Chondrocyte (in vitro differentiated cells): ENCODE data around the gene EPB41L1. TPM values are rescaled to one million over a fixed set of nuclear protein-coding genes. Genes with fewer than 3 reads are reported as not detected.

Experiments
- DNase-seq: peaks from one replicate; pipeline ENCODE4 v3.0.0; 2021; ENCODE audit warnings: mixed read lengths, low spot score
- H3K27ac Mint-ChIP-seq: one replicate; pipeline ENCODE4 v1.8.0; 2021; ENCODE audit warnings: mild to moderate bottlenecking, moderate library complexity, mixed read lengths; ENCODE audit not compliant: unreplicated experiment
- H3K27me3 Mint-ChIP-seq: 2 replicates; pipeline ENCODE4 v1.8.0; 2021; ENCODE audit warnings: low read depth, mixed read lengths
- H3K36me3 Mint-ChIP-seq: 2 replicates; pipeline ENCODE4 v1.8.0; 2021; ENCODE audit warnings: low read depth, mixed read lengths
- H3K4me1 Mint-ChIP-seq: 2 replicates; pipeline ENCODE4 v1.8.0; 2021; ENCODE audit warnings: low read depth, mild to moderate bottlenecking, mixed read lengths
- H3K4me3 Mint-ChIP-seq: one replicate; pipeline ENCODE4 v1.8.0; 2021; ENCODE audit warnings: mild to moderate bottlenecking, moderate library complexity, mixed read lengths; ENCODE audit not compliant: unreplicated experiment
- H3K9me3 Mint-ChIP-seq: 2 replicates; pipeline ENCODE4 v1.8.0; 2021; ENCODE audit warnings: low read depth, mixed read lengths
- CTCF ChIP-seq: fragments of 200-600 bp; sonication (generic); IDR thresholded peaks from 2 replicates; pipeline ENCODE4 v1.5.0; 2021; ENCODE audit warnings: antibody characterized with exemption, mild to moderate bottlenecking, moderate library complexity
- total RNA-seq: library from RNA; stranded (reverse); gene quantifications from 3 replicates; pipeline ENCODE4 v1.2.1, GENCODE V29; 2021

Gene EPB41L1
- total RNA-seq, 1 donor from 2014 or later = 42.1 TPM

GRCh38 chr20:36125097-36125496 is 29.4 kb upstream of the EPB41L1 start:
- no peak for TF ChIP-seq CTCF
- Mint-ChIP-seq H3K36me3 (no peaks in the 10 kb centered on the region), H3K4me1 (peaks cover 13% of the 10 kb centered on the region), H3K4me3 (no peak overlapping the region), H3K27me3 (no peaks in the 10 kb centered on the region), H3K27ac (no peak overlapping the region), H3K9me3 (no peaks in the 10 kb centered on the region)
- DNase-seq = no peak

- Mint-ChIP-seq H3K27me3 (no peaks in the 10 kb centered on the region), H3K27ac (no peak overlapping the region), H3K9me3 (no peaks in the 10 kb centered on the region), H3K4me3 (no peak overlapping the region), H3K4me1 (peaks cover 13% of the 10 kb centered on the region), H3K36me3 (no peaks in the 10 kb centered on the region)
- DNase-seq = no peak
- TF ChIP-seq CTCF = no peak
Observed at GRCh38 chr20:36126836-36127527, 27.6 kb upstream of the EPB41L1 start.

GRCh38 chr20:36128463-36129159 is 25.9 kb upstream of the EPB41L1 start:
- Mint-ChIP-seq H3K9me3 (no peaks in the 10 kb centered on the region), H3K27me3 (no peaks in the 10 kb centered on the region), H3K4me3 (no peak overlapping the region), H3K36me3 (no peaks in the 10 kb centered on the region), H3K4me1 (peaks cover 13% of the 10 kb centered on the region), H3K27ac (no peak overlapping the region)
- DNase-seq = no peak
- TF ChIP-seq CTCF = no peak

GRCh38 chr20:36129160-36129543 is 25.4 kb upstream of the EPB41L1 start:
- Mint-ChIP-seq H3K9me3 (no peaks in the 10 kb centered on the region), H3K36me3 (no peaks in the 10 kb centered on the region), H3K27ac (no peak overlapping the region), H3K4me1 (peaks cover 13% of the 10 kb centered on the region), H3K27me3 (no peaks in the 10 kb centered on the region), H3K4me3 (no peak overlapping the region)
- DNase-seq = no peak
- TF ChIP-seq CTCF = no peak

GRCh38 chr20:36130390-36130789 is 24.1 kb upstream of the EPB41L1 start:
- DNase-seq = no peak
- Mint-ChIP-seq H3K4me1 (peaks cover 13% of the 10 kb centered on the region), H3K27me3 (no peaks in the 10 kb centered on the region), H3K27ac (no peak overlapping the region), H3K36me3 (no peaks in the 10 kb centered on the region), H3K4me3 (no peak overlapping the region), H3K9me3 (no peaks in the 10 kb centered on the region)
- TF ChIP-seq CTCF = no peak
